SU-DHL-6 (cell line): Measurements from ENCODE around the gene PTPN4.

Experiments used
- EZH2phosphoT487 ChIP-seq: fragments of 200-600 bp; sonication (generic), shearing (Covaris generic); conservative IDR thresholded peaks from 2 replicates; pipeline ENCODE4 v1.6.1; 2018; ENCODE audit warnings: mild to moderate bottlenecking, antibody characterized with exemption, low read length, moderate library complexity, mixed read lengths
- TF ChIP-seq, protein P1 (sequence below): fragments of 200-600 bp; sonication (generic); IDR thresholded peaks from one replicate; pipeline ENCODE4 v1.5.1; 2017; ENCODE audit warnings: antibody characterized with exemption, mild to moderate bottlenecking, low read length, moderate library complexity; ENCODE audit not compliant: insufficient read depth, poor library complexity, severe bottlenecking

DNA sequence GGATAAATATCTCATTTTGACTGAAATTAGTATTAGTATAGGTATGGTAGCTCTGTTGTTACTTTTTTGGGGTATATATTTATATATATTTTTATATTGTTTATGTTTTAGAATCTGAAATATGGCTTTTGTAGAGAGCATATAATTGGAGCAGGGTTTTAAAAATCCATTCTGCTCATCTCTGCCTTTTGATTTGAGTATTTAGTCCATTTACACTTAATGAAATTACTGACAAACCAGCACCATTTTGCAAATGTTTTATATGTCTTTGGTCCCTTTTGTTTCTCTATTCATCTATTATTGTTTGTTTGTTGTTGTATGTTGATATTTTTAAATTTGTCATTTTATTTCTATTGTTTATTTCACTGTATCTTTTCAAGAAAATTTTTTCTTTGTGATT, 30.7 kb downstream of the PTPN4 start:
- TF ChIP-seq, protein P1, sequence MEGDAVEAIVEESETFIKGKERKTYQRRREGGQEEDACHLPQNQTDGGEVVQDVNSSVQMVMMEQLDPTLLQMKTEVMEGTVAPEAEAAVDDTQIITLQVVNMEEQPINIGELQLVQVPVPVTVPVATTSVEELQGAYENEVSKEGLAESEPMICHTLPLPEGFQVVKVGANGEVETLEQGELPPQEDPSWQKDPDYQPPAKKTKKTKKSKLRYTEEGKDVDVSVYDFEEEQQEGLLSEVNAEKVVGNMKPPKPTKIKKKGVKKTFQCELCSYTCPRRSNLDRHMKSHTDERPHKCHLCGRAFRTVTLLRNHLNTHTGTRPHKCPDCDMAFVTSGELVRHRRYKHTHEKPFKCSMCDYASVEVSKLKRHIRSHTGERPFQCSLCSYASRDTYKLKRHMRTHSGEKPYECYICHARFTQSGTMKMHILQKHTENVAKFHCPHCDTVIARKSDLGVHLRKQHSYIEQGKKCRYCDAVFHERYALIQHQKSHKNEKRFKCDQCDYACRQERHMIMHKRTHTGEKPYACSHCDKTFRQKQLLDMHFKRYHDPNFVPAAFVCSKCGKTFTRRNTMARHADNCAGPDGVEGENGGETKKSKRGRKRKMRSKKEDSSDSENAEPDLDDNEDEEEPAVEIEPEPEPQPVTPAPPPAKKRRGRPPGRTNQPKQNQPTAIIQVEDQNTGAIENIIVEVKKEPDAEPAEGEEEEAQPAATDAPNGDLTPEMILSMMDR, result no peak
- TF ChIP-seq EZH2phosphoT487, result no peak
